GM23338 (cell line): ENCODE measurements around the gene CHKB.

Experiments
- CTCF ChIP-seq, 2 experiments: fragments of 200-600 bp in 1 of 2; sonication (generic) in 1 of 2; conservative IDR thresholded peaks; 2 replicates each; pipeline versions ENCODE4 v1.5.1 to v1.6.1; 2016 to 2017; ENCODE audit warnings: antibody characterized with exemption in 2 of 2, low read depth in 2 of 2, mild to moderate bottlenecking in 2 of 2, moderate library complexity in 1 of 2
- EZH2 ChIP-seq: fragments of 200-600 bp; sonication (generic); IDR thresholded peaks from one replicate; pipeline ENCODE4 v1.8.0; 2017; ENCODE audit warnings: antibody characterized with exemption, mild to moderate bottlenecking, low read depth; ENCODE audit not compliant: unreplicated experiment

- TF ChIP-seq EZH2 (no peak), CTCF (conservative IDR thresholded peaks at IDR 0.05; ENCODE audit: low read depth in 2 of 2) (no peak)
These were observed 36.1 kb downstream of the CHKB start for GRCh38 chr22:50546326-50547262.
